Chondrocyte (in vitro differentiated cells): ENCODE results near the gene PML. TPM values are rescaled to one million over a fixed set of nuclear protein-coding genes. Genes with fewer than 3 reads are reported as not detected.

Source experiments
- DNase-seq: peaks from one replicate; pipeline ENCODE4 v3.0.0; 2021; ENCODE audit warnings: mixed read lengths, low spot score
- H3K27ac Mint-ChIP-seq: one replicate; pipeline ENCODE4 v1.8.0; 2021; ENCODE audit warnings: mild to moderate bottlenecking, moderate library complexity, mixed read lengths; ENCODE audit not compliant: unreplicated experiment
- H3K27me3 Mint-ChIP-seq: 2 replicates; pipeline ENCODE4 v1.8.0; 2021; ENCODE audit warnings: low read depth, mixed read lengths
- H3K36me3 Mint-ChIP-seq: 2 replicates; pipeline ENCODE4 v1.8.0; 2021; ENCODE audit warnings: low read depth, mixed read lengths
- H3K4me1 Mint-ChIP-seq: 2 replicates; pipeline ENCODE4 v1.8.0; 2021; ENCODE audit warnings: low read depth, mild to moderate bottlenecking, mixed read lengths
- H3K4me3 Mint-ChIP-seq: one replicate; pipeline ENCODE4 v1.8.0; 2021; ENCODE audit warnings: mild to moderate bottlenecking, moderate library complexity, mixed read lengths; ENCODE audit not compliant: unreplicated experiment
- H3K9me3 Mint-ChIP-seq: 2 replicates; pipeline ENCODE4 v1.8.0; 2021; ENCODE audit warnings: low read depth, mixed read lengths
- total RNA-seq: library from RNA; stranded (reverse); gene quantifications from 3 replicates; pipeline ENCODE4 v1.2.1, GENCODE V29; 2021
- TF ChIP-seq, protein P1 (sequence below): fragments of 200-600 bp; sonication (generic); IDR thresholded peaks from 2 replicates; pipeline ENCODE4 v1.5.0; 2021; ENCODE audit warnings: antibody characterized with exemption, mild to moderate bottlenecking, moderate library complexity

PML gene
- total RNA-seq, 1 donor from 2014 or later, result 40.0 TPM

GRCh38 chr15:73948396-73948795 lies 46.1 kb upstream of the PML start:
- Mint-ChIP-seq H3K27ac (no peak overlapping the region), H3K4me3 (no peak overlapping the region), H3K27me3 (no peaks in the 10 kb centered on the region), H3K36me3 (peaks cover 42% of the 10 kb centered on the region), H3K9me3 (no peaks in the 10 kb centered on the region), H3K4me1 (peaks cover 63% of the 10 kb centered on the region)
- peak; percentile 44 for DNase-seq
- TF ChIP-seq, protein P1, sequence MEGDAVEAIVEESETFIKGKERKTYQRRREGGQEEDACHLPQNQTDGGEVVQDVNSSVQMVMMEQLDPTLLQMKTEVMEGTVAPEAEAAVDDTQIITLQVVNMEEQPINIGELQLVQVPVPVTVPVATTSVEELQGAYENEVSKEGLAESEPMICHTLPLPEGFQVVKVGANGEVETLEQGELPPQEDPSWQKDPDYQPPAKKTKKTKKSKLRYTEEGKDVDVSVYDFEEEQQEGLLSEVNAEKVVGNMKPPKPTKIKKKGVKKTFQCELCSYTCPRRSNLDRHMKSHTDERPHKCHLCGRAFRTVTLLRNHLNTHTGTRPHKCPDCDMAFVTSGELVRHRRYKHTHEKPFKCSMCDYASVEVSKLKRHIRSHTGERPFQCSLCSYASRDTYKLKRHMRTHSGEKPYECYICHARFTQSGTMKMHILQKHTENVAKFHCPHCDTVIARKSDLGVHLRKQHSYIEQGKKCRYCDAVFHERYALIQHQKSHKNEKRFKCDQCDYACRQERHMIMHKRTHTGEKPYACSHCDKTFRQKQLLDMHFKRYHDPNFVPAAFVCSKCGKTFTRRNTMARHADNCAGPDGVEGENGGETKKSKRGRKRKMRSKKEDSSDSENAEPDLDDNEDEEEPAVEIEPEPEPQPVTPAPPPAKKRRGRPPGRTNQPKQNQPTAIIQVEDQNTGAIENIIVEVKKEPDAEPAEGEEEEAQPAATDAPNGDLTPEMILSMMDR, result no peak

GRCh38 chr15:73948982-73949381 lies 45.5 kb upstream of the PML start:
- H3K36me3 Mint-ChIP-seq, result peaks cover 42% of the 10 kb centered on the region
- H3K4me1 Mint-ChIP-seq, result peaks cover 63% of the 10 kb centered on the region
- H3K9me3 Mint-ChIP-seq, result no peaks in the 10 kb centered on the region
- H3K27me3 Mint-ChIP-seq, result no peaks in the 10 kb centered on the region
- peak; percentile 36 for DNase-seq
- peak overlapping the region; percentile 66 for H3K27ac Mint-ChIP-seq
- H3K4me3 Mint-ChIP-seq, result no peak overlapping the region
- TF ChIP-seq, protein P1, result no peak

GRCh38 chr15:73949496-73949895 lies 45.0 kb upstream of the PML start:
- TF ChIP-seq, protein P1, result no peak
- Mint-ChIP-seq H3K27me3 (no peaks in the 10 kb centered on the region), H3K9me3 (no peaks in the 10 kb centered on the region), H3K36me3 (peaks cover 41% of the 10 kb centered on the region), H3K4me1 (peaks cover 61% of the 10 kb centered on the region), H3K4me3 (no peak overlapping the region), H3K27ac (peak overlapping the region; percentile 66)
- DNase-seq, result peak; percentile 32

DNA sequence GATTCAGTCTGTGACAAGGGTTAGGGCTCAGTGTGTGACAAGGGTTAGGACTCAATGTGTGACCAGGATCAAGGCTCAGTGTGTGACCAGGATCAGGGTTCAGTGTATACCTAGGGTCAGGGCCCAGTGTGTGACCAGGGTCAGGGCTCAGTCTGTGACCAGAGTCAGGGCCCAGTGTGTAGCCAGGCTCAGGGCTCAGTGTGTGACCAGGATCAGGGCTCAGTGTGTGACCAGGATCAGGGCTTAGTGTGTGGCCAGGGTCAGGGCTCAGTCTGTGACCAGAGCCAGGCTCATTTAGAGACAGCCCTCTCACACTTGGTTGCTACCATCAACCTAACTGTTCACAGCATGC lies 44.1 kb upstream of the PML start:
- H3K36me3 Mint-ChIP-seq, result peaks cover 36% of the 10 kb centered on the region
- H3K4me3 Mint-ChIP-seq, result no peak overlapping the region
- TF ChIP-seq, protein P1, result no peak
- H3K9me3 Mint-ChIP-seq, result no peaks in the 10 kb centered on the region
- no peaks in the 10 kb centered on the region for H3K27me3 Mint-ChIP-seq
- peaks cover 59% of the 10 kb centered on the region for H3K4me1 Mint-ChIP-seq
- peak overlapping the region; percentile 99 for H3K27ac Mint-ChIP-seq
- peak; percentile 51 for DNase-seq

DNA sequence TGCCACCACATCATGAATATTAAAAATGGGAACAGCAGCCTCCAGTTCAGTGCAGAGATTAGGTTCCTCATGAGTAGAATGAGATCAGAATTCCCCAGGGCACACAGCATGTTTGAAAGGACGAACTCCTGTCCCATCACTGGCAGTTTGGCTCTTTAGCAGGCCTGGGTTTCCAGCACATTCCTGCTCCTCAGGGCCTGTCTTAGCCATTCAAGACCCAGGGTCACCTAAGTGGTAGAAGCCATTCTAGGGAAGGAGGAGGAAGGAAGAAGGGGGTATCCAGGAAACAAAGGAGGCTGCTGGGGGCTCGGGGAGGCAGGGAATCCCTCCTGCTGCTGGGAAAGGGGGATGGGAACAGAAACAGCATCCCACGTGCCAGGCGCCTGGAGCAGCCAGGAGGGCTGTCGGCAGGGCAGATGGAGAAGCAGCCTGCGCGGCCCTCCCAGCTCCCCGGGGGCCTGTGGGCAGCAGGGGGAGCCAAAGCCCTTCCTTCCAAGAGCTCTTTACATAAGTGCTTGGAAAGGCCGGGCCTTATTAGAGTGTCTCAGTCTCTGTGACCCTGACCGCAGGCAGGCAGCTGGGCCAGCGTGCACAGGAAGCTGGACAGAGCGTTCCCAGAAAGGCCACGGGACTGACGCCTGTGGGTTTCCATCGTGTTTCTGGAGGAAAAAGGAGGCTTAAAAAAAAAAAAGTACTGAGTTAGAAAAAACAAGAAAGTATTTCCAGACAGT lies 43.5 kb upstream of the PML start:
- H3K36me3 Mint-ChIP-seq, result peaks cover 34% of the 10 kb centered on the region
- H3K4me1 Mint-ChIP-seq, result peaks cover 64% of the 10 kb centered on the region
- peak overlapping the region; percentile 31 for H3K4me3 Mint-ChIP-seq
- H3K27ac Mint-ChIP-seq, result peak overlapping the region; percentile 99
- no peaks in the 10 kb centered on the region for H3K27me3 Mint-ChIP-seq
- no peaks in the 10 kb centered on the region for H3K9me3 Mint-ChIP-seq
- peak; percentile 96 for DNase-seq
- TF ChIP-seq, protein P1, result peak; percentile 88
